Stimulated activated naive CD4-positive, alpha-beta T cell treated with Interleukin-2 at 50 U/mL for 16 hours (primary cell): Measurements from ENCODE around the gene HVCN1.
"Not testable (repeated sequence)": the region's sequence is repeated elsewhere in the genome, so short reads cannot be mapped to it uniquely, and the experiment has no call there.

Experiments
- DNase-seq: peaks from one replicate; lab custom pipeline; 2025; lab: John Stamatoyannopoulos, UW

The HVCN1 gene, protein sequence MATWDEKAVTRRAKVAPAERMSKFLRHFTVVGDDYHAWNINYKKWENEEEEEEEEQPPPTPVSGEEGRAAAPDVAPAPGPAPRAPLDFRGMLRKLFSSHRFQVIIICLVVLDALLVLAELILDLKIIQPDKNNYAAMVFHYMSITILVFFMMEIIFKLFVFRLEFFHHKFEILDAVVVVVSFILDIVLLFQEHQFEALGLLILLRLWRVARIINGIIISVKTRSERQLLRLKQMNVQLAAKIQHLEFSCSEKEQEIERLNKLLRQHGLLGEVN

DNA sequence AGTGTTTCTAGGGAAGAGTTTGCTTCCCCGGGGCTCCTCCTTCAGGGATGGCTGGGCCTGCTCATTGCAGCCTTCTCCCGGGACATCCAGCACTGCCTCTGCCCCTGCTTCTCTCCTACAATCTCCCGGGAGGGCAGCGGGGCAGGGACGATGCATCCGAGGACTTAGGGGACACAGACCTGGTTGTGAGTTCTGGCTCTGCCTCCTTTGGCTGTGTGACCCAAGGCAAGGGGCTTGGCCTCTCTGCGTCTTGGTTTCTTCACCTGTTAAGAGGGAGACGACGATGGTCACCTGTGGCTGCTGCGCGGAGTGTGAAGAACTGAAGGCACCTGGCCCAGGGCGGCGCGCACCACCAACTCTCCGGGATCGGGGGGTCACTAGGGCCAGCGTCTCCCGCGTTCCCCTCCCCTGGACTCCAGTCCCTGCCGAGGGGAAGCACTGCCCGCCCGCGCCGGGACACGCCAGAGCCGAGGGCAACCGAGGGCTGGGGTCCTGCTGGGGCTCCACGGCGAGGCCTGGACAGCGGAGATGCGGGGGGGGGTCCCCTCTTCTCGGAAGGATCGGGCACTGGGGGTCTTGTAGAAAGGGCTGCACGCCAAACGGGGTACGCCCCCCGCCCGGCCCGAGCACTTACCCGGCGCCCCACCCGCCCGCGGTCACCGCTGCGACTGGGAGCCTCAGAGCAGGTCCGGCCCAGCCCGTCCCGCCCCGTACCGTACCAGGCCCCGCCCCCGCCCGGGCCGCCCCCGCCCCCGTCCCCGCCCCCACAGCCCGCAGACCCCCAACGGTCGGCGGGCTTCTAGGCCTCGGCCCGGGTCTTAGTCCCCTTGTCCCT, at the start of gene HVCN1:
Gene HVCN1 (minus strand): TSS at position 670 of the 835 bp plus-strand sequence. CDS start 5,870 bp downstream, outside the sequence.
- peak; percentile 28 for DNase-seq

DNA sequence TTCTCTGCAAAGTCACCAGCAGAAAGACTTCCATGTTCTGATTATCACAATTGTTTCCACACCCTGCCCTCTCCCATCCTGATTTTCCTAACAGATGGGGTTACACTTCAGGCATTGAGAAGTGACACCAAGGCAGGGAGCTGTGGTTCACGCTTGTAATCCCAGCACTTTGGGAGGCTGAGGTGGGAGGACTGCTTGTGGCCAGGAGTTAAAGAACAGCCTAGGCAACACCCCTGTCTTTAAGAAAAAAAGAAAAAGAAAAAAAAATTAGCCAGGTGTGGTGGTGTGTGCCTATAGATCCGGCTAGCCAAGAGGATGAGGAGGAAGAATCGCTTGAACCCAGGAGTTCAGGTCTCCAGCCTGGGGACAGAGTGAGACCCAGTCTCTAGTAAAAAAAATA, 48.6 kb upstream of the HVCN1 start:
- DNase-seq, result no peak

DNA sequence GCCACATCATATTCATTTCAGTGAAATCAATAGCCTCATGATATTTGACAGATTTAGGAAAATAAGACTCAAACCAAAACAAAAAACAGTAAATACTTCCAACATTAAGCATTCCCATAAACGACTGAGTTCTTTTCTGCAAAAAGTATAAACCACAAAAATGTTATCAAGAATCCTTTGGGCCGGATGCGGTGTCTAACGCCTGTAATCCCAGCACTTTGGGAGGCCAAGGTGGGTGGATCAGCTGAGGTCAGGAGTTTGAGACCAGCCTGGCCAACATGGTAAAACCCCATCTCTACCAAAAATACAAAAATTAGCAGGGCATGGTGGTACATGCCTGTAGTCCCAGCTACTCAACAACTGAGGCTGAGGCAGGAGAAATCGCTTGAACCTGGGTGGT, 48.1 kb upstream of the HVCN1 start:
- not testable (repeated sequence) for DNase-seq

DNA sequence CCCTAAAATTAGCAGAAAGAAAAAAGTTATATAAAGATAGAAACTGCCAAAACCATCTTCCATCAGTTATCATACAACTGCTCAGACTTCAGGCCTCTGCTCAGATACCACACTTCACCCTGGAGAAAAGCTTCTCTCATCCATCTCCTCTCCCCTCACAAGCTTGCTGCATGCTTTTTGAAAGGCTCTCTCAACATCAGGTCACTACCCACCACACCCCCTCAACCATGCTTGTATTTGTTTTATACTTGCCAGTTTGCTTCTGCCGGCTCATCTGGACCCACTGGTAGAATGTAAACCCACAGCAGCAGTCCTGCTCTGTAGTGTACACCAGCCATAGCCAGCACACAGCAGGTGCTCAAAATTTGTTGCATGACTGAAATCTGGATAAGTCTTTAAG, 45.0 kb upstream of the HVCN1 start:
- no peak for DNase-seq

DNA sequence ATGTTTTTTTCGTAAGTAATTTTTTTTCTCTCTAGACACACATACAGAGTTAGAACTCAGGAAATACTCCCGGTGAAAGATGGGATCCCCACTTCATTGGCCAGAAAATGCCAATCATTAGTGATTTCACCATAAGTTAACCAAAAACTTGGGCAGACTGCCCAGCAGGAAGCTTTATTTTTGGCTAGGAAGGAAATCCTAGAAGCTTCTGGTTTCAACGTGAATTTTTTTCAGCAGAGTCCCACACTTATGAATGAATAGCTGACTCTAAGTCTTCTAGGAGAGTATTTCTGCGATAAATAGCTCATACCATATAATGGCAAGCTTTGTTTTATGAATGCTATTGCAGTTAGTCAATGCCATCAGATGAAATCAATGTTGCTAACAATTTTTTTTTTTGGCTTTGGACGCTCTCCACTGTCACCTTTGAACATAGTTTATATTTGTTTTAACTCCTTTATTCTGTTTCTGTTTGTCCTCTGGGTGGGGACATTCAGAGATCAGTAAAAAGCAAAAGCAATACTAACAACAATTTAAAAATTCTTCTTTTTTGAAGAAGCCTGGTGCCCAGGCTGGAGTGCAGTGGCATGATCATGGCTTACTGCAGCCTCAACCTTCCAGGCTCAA, 44.3 kb upstream of the HVCN1 start:
- DNase-seq, result no peak

DNA sequence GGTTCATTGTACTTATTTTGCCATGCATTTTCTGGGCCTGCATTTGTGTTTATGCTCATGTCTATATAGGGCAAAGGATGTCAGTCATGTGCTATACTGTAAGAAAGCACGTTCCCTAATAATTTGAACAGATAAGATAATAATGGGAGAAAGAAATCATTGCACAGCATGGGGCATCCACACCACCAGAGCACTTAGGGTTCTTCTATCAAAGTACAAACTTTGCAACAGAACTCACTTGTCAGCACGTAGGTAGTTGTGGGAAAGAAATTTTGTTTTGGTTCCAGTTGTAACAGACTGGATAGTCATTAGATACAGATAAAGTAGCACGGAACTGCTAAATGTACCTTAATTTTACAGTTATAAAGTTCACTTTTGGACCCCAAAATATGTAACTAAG, 43.7 kb upstream of the HVCN1 start:
- DNase-seq, result no peak

DNA sequence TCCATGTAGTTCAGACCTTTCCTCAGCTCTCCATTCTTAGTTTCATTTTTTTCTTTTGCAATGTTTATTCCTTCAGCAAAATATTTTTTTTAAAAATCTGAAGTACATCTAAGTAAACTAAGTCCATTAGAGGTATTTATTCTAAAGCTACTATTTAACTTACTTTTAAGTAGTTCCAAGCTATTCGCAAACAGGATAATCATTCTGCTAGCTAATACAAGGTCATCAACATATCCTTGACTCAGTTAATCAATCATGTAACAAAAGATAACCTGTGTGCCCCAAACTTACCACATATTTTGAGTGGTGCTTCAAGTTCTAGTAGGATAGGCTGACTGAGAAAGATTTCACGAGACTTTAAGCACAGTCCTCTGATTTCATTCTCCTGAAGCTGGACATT, 42.6 kb upstream of the HVCN1 start:
- no peak for DNase-seq

DNA sequence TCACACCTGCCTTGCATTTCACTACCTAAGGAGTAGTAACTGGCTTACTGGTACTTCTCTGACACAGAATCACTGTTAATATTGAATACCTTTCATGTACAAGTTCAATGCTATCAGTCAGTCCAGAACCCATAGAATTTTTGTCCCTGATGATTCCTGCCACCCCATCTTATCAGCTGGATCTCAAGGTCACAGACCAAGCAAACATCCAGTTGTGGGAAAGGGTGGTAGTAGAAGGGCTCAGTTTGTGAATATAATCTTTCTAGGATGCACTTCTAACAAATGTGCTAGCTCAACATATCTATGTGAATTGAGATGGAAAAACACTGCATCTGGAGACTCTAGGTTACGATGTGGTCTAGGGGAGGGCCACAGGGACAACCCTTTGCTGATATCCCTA, 39.7 kb upstream of the HVCN1 start:
- no peak for DNase-seq

DNA sequence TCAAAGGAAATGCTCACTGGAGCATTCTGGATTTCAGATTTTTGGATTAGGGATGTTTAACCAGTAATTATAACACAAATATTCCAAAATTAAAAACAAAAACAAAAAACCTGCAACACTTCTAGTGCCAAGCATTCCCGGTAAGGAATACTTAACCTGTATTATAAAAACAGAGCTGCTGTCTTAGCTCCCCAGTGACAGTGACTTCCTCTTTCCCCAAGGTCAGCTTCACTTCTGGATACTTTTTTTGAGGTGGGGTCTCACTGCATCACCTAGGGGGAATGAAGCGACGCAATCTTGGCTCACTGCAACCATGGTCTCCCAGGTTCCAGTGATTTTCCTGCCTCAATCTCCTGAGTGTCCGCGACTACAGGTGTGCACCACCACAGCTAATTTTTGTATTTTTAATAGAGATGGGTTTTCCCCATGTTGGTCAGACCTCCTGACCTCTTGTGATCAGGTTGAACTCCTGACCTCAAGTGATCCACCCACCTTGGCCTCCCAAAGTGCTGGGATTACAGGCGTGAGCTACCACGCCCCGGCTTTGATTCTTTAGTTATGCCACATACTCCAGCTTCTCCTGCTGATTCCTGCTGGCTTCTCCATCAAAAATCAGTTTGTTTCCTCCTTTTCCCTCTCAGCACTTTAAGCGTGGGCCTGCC, 37.9 kb upstream of the HVCN1 start:
- no peak for DNase-seq

DNA sequence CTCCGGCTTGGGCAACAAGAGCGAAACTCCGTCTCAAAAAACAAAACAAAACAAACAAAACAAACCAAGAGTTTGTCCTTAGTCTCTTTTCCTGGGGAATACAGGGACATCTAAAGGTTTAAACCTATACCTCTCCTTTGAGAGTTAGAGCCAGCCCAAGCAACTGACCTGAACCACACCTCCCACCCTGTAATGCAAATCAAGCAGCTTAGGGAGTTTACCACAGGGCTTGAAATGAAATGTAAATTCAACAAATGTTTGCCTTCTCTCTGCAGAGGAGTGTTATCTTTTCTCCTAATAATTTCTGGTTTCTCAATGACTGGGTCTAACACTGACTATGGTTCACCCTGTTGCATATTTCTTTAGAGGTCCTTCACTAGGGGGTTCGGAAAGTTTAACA, 37.1 kb upstream of the HVCN1 start:
- no peak for DNase-seq

DNA sequence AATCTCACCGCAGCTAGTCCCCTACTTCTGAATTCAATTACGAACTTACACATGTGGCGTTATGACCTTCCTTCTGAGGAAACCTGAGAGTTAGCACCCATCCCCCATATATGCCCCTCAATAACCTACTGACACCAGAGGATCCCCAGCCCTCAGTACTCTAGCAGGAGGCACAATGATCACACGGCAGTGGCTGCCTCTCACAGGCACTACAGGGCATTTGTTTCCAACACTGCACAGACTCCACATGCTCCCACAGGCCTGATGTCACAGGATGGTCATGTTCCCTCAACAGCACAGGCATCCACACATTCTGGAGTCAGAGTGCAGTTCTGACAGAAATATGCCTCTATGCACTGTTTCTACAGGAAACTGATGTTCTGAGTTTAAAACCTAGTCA, 36.4 kb upstream of the HVCN1 start:
- DNase-seq, result no peak

DNA sequence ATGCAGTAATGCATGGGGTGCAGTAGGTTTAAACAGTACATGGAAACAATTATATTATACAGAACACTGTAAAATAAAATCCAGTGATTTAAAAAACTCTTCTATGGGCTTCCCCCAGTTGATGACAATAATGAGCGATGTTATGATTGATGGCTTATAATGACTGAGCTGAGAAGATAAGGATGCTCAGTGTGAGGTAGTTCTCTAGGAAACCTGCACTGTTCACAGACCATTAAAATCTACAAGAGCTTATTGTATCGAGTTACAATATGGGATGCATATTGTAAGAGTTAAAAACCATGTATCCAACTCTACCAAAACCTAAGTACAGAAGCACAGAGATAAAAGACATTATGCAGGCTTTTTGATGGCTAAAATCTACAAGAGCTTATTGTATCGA, 34.0 kb upstream of the HVCN1 start:
- not testable (repeated sequence) for DNase-seq

DNA sequence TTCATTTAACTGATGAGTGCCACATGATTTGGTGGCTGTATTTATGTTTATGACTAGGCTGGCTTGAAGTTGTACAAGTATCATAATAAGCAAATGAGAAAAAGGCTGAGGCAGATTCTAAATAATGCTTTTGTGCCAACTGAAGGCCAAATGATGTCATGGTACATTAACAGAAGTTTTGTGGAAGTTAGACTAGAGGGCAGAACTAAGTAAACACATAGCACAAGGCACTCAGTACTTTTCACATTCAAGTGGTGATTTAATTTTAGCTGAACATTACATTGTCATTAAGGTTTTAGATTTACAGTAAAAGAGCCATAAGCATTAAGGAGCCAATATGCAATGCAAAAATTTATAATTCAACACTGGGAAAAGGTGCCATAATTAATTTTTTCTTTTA, 32.7 kb upstream of the HVCN1 start:
- DNase-seq, result no peak

DNA sequence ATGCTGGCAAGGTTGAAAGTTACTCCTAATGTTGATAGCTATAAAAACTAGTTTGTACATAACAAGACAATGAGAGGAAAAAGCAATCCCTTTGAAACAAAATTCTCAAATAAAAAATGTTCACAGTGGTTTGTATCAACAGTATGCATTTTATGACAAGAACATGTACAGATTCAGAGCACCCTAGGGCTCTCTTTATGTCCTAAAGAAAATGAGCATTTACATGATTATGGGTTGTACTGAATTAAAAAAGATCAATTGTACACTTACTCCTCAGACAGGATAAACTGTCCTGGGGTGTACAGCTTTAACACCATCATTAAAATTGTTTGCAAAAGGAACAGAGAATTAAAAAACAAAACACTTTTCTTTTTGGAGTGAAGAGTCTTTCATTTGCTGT, 31.6 kb upstream of the HVCN1 start:
- DNase-seq, result no peak

DNA sequence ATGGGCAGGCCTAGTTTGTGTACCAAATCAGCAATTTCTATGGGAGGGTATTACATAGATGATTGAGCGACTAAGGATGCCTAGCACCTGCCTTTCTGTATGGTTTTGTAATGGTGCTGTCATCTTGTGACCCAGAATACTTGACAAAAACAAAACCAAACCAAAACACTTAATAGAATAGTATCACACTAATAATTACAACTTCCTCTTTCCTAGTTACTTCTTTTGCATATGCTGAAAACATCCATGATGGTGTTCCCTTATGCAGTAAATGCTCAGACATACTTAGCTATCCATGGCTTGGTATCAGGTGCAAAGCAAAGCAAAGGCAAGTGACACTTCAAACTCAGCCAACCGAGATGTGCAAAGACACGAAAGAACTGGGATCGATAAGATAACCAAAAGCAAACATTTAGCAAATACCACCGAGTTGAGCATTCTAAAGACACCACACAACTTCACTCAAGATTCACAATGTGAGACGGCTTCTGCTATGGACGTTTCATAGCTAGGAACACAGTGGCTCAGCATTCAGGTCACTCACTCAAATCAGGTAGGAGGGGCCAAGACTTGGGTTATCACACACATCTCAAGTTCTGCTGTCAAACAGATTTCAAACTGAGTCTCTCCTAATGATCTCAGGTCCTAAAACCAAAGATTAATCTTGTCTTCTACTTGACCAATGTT, 29.4 kb upstream of the HVCN1 start:
- DNase-seq, result no peak

DNA sequence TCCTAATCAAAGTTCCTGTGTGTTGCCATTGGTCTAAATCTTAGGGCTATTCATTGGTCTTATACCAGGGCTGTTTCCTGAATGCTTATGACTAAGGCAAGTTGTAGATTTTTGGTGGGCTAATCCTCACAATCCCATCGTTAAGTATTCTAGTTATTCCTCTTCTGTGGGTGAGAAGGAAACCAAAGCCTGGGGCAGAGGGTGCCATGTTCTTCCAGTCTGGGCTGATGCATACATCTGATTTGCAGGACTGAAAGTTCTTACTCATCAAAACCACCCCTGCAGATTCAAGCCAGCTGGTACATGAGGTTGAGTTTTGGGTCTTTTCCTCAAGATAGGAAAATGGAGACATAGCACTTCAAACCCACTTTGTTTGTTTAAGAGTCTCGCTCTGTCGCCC, 28.1 kb upstream of the HVCN1 start:
- DNase-seq, result no peak

DNA sequence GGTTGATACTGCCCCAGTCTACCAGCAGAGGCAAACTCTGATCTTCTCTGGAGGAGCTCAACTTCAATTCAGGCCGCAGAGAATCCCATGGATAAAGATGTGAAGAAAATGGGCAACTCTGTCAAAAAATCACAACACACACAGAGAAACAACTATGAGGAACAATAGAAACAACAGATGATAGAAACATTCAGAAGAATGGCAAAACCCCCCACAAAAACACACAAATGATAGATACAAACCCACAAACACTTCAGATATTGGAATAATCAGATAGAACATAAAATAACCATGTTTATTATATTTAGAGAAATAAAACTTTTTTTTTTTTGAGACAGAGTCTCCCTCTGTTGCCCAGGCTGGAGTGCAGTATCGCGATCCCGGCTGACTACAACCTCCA, 20.0 kb upstream of the HVCN1 start:
- DNase-seq, result no peak

DNA sequence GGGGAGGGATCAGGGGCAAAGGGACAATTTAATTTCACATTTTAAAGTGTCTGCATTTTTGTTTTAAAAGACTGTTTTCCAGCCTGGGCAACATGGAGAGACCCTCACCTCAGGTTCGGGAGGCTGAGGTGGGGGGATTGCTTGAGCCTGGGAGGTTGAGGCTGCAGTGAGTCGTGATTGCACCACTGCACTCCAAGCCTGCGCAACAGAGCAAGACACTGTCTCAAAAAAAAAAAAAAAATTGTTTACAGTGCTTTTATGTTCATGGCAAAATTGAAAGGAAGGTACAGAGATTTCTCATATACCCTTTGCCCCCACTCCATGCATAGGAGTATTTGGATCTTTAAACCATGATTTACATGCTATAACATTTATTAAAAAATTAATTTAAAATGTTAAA, 16.4 kb upstream of the HVCN1 start:
- no peak for DNase-seq

DNA sequence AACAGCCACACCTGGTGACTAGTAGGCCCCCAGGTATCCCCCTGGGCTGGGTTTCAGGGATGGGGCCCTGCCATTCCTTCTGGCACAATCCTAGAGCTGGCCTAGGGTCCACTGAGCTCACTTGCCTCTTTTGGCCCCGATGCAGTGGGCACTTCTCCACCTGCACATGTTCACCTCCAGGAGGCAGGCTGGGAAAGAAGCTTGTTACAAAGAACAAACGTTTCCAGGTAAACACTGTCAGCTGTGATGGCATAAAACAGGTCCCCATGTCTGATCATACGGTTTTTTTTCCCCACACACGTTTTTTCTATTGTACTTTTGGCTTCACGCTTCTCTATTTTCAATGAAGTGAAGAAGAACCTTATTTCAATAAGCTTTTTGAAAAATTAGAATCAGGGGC, 15.8 kb upstream of the HVCN1 start:
- no peak for DNase-seq

DNA sequence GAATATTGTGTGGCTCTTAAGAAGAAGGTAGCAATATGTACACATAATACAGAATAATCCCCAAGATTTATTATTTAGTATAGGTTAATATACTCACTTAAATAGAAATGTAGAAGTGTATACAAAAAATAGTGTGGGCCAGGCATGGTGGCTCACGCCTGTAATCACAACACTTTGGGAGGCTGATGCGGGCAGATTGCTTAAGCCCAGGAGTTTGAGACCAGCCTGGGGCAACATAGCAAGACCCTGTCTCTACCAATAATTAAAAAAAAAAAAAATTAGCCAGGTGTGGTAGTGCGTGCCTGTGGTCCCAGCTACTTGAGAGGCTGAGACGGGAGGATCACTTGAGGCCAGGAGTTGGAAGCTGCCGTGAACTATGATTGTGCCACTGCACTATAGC, 15.3 kb upstream of the HVCN1 start:
- DNase-seq, result no peak

DNA sequence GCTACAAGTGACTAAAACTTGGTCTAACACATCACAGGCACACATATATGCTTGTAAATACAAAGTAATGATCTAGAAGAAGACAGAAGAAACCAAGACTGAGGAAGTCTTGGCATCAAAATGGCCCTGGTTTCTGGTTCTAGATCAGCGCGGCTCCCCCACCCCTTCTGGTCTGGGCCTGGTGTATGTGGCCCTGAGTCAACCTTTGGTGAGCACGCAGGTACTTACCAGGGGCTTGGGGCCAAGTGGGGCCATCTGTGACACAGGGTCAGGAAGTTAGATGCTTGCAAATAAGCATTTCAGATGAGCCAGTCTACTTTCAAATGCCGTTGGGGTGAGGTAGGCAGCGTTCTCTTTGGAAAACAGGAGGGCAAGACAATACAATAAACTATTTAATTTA, 13.2 kb upstream of the HVCN1 start:
- no peak for DNase-seq
